DOHH2 (cell line): ENCODE data around the gene PPFIA2.

Experiments used
- EZH2phosphoT487 ChIP-seq: fragments of 200-600 bp; sonication (generic); IDR thresholded peaks from 2 replicates; pipeline ENCODE4 v1.6.1; 2017; ENCODE audit warnings: borderline replicate concordance, mild to moderate bottlenecking, antibody characterized with exemption, low read length, moderate library complexity, mixed read lengths
- TF ChIP-seq, protein P1 (sequence below): fragments of 200-600 bp; sonication (generic); IDR thresholded peaks from one replicate; pipeline ENCODE4 v1.5.1; 2014; ENCODE audit warnings: antibody characterized with exemption, mild to moderate bottlenecking, low read depth, low read length; ENCODE audit not compliant: poor library complexity, severe bottlenecking

DNA sequence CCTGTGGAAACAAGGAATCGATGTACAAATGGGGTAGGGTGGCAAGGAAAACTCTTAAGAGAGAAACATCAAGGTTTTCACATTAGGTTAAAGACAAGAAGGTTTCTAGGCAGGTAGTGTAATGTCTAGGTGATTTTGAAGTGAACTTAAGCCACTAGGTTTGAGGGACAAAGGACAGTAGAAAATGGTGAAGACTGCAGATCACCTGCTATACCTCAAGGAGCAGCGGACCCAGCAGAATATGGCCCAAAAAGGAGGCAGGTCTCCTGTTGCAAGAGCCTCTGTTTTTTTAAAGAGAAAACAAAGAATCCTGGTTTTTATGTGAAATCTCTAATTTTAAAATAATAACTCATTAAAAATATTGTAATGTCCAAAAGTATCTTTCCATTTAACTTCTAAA lies 503.2 kb downstream of the PPFIA2 start:
- TF ChIP-seq, protein P1, sequence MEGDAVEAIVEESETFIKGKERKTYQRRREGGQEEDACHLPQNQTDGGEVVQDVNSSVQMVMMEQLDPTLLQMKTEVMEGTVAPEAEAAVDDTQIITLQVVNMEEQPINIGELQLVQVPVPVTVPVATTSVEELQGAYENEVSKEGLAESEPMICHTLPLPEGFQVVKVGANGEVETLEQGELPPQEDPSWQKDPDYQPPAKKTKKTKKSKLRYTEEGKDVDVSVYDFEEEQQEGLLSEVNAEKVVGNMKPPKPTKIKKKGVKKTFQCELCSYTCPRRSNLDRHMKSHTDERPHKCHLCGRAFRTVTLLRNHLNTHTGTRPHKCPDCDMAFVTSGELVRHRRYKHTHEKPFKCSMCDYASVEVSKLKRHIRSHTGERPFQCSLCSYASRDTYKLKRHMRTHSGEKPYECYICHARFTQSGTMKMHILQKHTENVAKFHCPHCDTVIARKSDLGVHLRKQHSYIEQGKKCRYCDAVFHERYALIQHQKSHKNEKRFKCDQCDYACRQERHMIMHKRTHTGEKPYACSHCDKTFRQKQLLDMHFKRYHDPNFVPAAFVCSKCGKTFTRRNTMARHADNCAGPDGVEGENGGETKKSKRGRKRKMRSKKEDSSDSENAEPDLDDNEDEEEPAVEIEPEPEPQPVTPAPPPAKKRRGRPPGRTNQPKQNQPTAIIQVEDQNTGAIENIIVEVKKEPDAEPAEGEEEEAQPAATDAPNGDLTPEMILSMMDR = no peak
- TF ChIP-seq EZH2phosphoT487 = no peak
